Suprapubic skin (tissue), 4 donors: ENCODE measurements around the gene NPIPA2. TPM values are rescaled to one million over a fixed set of nuclear protein-coding genes. Genes with fewer than 3 reads are reported as not detected.
"Not testable (repeated sequence)": the region's sequence is repeated elsewhere in the genome, so short reads cannot be mapped to it uniquely, and the experiment has no call there.

Source experiments
- DNase-seq, 2 donors: peaks; one replicate each; pipeline ENCODE4 v3.0.0-alpha.2; 2019; ENCODE audit warnings: low spot score in 2 of 2
- H3K27ac ChIP-seq: fragments of 200-600 bp; sonication (generic); one replicate; pipeline ENCODE4 v1.5.1; 2019
- H3K27me3 ChIP-seq: fragments of 200-600 bp; sonication (generic); one replicate; pipeline ENCODE4 v1.5.1; 2019
- H3K36me3 ChIP-seq: fragments of 200-600 bp; sonication (generic); one replicate; pipeline ENCODE4 v1.5.1; 2019
- H3K4me1 ChIP-seq: fragments of 200-600 bp; sonication (generic); one replicate; pipeline ENCODE4 v1.5.1; 2019
- H3K4me3 ChIP-seq: fragments of 200-600 bp; sonication (generic); one replicate; pipeline ENCODE4 v1.5.1; 2019; ENCODE audit warnings: mild to moderate bottlenecking
- H3K9me3 ChIP-seq: fragments of 200-600 bp; sonication (generic); one replicate; pipeline ENCODE4 v1.5.1; 2019
- WGBS: methylation state at CpG from one replicate; pipeline ENCODE4 v1.1.5; 2018; 5-methylcytosine and 5-hydroxymethylcytosine counted together
- total RNA-seq, 4 donors: library from RNA; depleted of rRNA; stranded (reverse); fragments of >200 nt; gene quantifications; one replicate each; pipeline ENCODE4 v1.1.0, GENCODE V29; 2016

NPIPA2 gene
- total RNA-seq, 4 donors from 2014 or later: 2.0 to 4.0 (median 2.8) TPM; not detected in 1

DNA sequence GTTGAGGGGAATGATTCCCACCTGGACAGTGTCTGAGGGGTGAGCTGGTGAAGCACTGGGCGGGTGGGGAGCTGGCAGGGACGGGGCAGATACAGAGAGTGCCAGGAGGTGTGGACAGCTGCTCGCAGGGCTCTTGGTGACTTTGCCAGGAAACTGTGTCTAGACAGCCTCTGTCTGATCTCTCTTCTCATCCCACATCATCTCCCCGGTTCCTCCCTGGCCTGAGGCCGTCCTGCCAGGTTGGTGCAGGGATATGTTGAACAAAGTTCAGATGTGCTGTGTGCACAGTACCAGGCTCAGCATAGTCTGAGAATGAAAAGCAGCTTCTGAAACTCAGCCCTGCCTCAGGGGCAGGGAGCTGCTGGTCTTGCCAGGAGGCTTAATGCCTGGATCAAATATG, 47.2 kb downstream of the NPIPA2 start:
- H3K4me3 ChIP-seq, H3K4me1 ChIP-seq, H3K9me3 ChIP-seq, H3K27me3 ChIP-seq, H3K36me3 ChIP-seq, H3K27ac ChIP-seq, DNase-seq: not testable (repeated sequence)
- WGBS: no CpG with 5 or more reads among the region's 5 CpGs

DNA sequence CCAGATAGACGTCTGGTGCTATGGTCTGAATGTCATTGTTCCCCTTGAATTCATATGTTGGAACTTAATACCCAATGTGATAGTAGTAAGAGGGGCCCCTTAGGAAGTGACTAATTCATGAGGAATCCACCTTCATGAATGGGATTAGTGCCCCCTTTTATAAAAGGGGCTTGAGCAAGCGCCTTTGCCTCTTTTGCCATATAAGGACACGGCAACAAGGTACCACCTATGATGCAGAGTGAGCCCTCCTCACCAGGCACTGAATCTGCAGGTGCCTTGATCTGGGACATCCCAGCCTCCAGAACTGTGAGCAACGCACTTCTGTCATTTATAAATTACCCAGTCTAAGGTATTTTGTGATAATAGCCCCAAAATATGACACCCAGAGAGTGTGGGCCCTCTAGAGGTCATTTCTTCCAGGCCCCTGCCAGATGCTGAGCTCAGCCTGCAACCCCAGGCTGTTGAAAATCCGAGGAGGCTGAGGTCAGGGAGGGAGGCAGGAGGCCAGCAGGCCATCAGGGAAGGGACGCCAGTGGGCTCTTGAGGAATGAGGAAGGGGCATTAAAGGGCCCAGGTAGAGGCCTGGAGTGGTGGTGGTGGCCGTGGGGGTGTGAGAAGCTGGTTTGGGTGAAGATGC, 48.1 kb downstream of the NPIPA2 start:
- H3K27me3 ChIP-seq: not testable (repeated sequence)
- WGBS: no CpG with 5 or more reads among the region's 7 CpGs

DNA sequence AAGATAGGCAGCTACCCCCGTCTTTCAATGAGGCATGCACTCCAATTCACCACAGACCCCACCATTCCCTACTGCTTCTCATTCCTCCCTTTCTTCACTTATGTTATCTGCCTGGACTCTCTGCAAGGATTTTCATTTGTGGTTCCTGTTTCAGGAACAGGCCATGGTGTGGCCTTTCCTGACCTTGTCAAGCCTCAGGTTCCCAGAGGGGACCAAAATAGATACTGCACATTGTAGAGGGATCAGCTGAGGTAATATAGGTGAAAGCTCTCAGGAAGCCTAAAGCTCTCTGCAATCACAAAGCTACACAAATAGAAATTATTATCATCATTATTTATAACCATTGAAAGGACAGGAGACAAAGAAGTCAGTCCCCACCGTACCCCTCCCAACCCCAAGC, 50.6 kb downstream of the NPIPA2 start:
- not testable (repeated sequence) for H3K9me3 ChIP-seq, H3K36me3 ChIP-seq, H3K4me1 ChIP-seq, H3K27ac ChIP-seq, H3K27me3 ChIP-seq, H3K4me3 ChIP-seq, DNase-seq
- no CpG with 5 or more reads among the region's 2 CpGs for WGBS

More for the DNA sequence above, 48.1 kb downstream of the NPIPA2 start:
- H3K27ac ChIP-seq, H3K4me1 ChIP-seq, H3K4me3 ChIP-seq, DNase-seq, H3K36me3 ChIP-seq, H3K9me3 ChIP-seq: not testable (repeated sequence)

DNA sequence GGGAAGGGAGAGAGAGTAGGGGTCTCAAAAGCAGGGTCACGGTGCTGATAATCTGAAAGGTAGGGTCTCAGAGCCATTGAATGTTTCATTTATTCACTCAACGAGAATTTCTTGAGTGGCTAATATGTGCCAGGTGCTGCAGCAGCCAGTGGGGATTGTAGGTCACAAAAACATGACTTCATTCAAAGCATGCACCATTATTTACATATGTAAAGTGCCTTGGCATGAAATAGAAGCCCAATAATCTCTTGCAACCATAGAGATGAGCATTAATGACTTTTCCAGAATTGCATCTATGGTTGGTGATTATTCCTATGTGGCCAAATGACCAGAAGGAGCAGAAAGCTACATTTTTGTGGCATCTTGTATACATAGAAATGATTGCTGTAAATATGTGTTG, 55.2 kb downstream of the NPIPA2 start:
- not testable (repeated sequence) for DNase-seq

DNA sequence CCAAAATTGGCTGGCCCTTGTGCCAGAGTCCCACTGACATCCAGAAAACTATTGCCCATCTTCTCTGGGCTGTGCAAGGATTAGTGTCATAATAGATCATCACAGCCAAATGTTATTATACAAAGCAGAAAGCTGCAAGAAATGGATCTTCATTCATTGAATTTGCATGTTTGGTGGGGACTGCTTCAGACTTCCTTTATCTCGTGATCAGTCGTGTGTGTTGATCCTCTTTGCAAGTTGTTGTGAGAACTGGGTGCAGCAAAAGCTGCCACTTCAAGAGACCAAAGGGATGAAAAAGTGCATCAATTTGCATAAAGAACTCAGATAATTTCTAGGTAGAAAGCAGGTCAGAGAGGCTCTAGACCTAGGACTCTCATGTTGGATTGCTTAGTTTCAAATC, 61.2 kb downstream of the NPIPA2 start:
- not testable (repeated sequence) for H3K4me3 ChIP-seq, DNase-seq, H3K27ac ChIP-seq, H3K36me3 ChIP-seq, H3K27me3 ChIP-seq, H3K4me1 ChIP-seq, H3K9me3 ChIP-seq
- no CpG with 5 or more reads among the region's 2 CpGs for WGBS

More for the DNA sequence above, 55.2 kb downstream of the NPIPA2 start:
- H3K4me3 ChIP-seq, H3K9me3 ChIP-seq, H3K4me1 ChIP-seq, H3K27ac ChIP-seq, H3K36me3 ChIP-seq, H3K27me3 ChIP-seq: not testable (repeated sequence)
- WGBS: no CpG with 5 or more reads among the region's 2 CpGs

DNA sequence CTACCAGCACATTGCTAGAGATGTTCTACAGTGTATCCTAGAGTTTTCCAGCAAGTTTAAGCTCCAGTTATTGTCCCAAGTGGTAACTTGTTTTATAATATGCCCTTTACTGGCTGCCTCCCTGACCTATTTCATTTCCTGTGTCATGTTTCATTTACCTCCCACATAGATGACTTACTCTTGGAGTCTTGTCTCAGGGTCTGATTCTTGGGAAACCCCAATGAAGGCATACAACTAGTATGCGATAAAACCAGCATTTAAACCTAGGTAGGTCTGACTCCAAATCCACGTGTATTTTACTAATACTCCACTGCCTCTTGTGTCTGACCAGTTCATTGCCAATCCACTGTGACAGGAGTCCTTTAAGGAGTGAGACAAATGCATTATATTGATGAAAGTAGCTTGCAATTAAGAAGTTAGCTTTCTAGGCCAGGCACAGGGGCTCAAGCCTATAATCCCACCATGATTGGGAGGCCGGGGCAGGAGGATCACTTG, 64.9 kb downstream of the NPIPA2 start:
- not testable (repeated sequence) for H3K27ac ChIP-seq, H3K27me3 ChIP-seq, H3K36me3 ChIP-seq, H3K9me3 ChIP-seq, H3K4me1 ChIP-seq, H3K4me3 ChIP-seq, DNase-seq
- WGBS: 91% methylated on average over 3 of the region's 3 CpGs

DNA sequence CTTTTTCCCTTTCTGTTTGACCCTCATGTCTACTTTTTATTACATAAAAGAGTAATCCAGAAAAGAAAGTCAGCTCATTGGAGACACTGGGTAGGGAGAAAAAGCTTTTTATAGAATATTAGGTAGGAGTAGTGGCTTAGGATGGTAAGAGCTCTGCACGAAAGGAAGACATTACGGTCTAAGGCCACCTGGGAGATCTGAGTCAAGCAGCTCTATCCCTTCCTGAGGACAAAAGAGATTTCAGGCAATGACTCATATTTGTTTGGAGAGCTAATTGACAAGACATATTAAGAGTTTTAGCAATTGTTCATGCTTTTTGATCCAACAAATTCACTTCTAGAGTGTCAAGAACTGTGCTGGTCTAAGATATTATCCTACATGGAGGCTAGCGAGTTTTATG, 71.6 kb downstream of the NPIPA2 start:
- H3K4me3 ChIP-seq, H3K27me3 ChIP-seq, H3K27ac ChIP-seq, H3K4me1 ChIP-seq, H3K36me3 ChIP-seq, H3K9me3 ChIP-seq, DNase-seq: not testable (repeated sequence)
- no CpG with 5 or more reads among the region's 3 CpGs for WGBS

Other genes starting within 250 kb of the NPIPA2 start
- 10 to 100 TPM; 33.7 to 44.6 (median 37.1) TPM for gene PARN, start 112.3 kb upstream of the NPIPA2 start, total RNA-seq
- gene BFAR, start 109.6 kb upstream of the NPIPA2 start, total RNA-seq: 10 to 100 TPM; 41.6 to 51.4 (median 44.8) TPM
- gene PLA2G10, start 48.2 kb upstream of the NPIPA2 start, total RNA-seq: not detected
- gene NPIPA3, start 39.1 kb upstream of the NPIPA2 start, total RNA-seq: 1 to 10 TPM in 2 of 4 donors, not detected in 2; 1.9 to 2.3 TPM
- 10 to 100 TPM; 34.6 to 56.5 (median 46.7) TPM for gene NOMO1, start 91.2 kb downstream of the NPIPA2 start, total RNA-seq
- 100 to 1,000 TPM in 1 of 4 donors, 10 to 100 TPM in 3; 76.1 to 187 (median 78.8) TPM for gene NPIPA1, start 194.9 kb downstream of the NPIPA2 start, total RNA-seq
- 10 to 100 TPM; 37.8 to 81.0 (median 62.4) TPM for gene PDXDC1, start 232.5 kb downstream of the NPIPA2 start, total RNA-seq